Heart right ventricle (tissue), 16 donors: ENCODE results near the gene AQP6. TPM values are rescaled to one million over a fixed set of nuclear protein-coding genes. Genes with fewer than 3 reads are reported as not detected.

Source experiments
- ATAC-seq, 8 donors: fragments of 200-7000 bp; cut with Tn5 transposase; one replicate each; pipeline ENCODE4 v1.9.1; 2020; ENCODE audit warnings: mild to moderate bottlenecking in 8 of 8, moderate library complexity in 8 of 8, moderate number of reproducible peaks in 1 of 8
- DNase-seq, 2 donors: peaks; one replicate each; pipeline ENCODE4 v3.0.0-alpha.2; 2020
- H3K27ac ChIP-seq, 10 donors: fragments of 200-600 bp; sonication (generic) in 2 of 10; one replicate each; pipeline versions ENCODE4 v1.5.0 to v1.8.0; 2020 to 2022; ENCODE audit warnings: mild to moderate bottlenecking in 3 of 10
- H3K27me3 ChIP-seq, 7 donors: fragments of 200-600 bp; one replicate each; pipeline ENCODE4 v1.8.0; 2021 to 2022; ENCODE audit warnings: mild to moderate bottlenecking in 2 of 7
- H3K36me3 ChIP-seq, 9 donors: fragments of 200-600 bp; sonication (generic) in 1 of 9; one replicate each; pipeline versions ENCODE4 v1.5.0 to v1.8.0; 2020 to 2022; ENCODE audit warnings: mild to moderate bottlenecking in 2 of 9
- H3K4me1 ChIP-seq, 9 donors: fragments of 200-600 bp; sonication (generic) in 1 of 9; one replicate each; pipeline versions ENCODE4 v1.5.0 to v1.8.0; 2020 to 2022; ENCODE audit warnings: mild to moderate bottlenecking in 4 of 9
- H3K4me3 ChIP-seq, 10 donors: fragments of 200-600 bp; sonication (generic) in 2 of 10; one replicate each; pipeline versions ENCODE4 v1.5.0 to v1.8.0; 2020 to 2022; ENCODE audit warnings: mild to moderate bottlenecking in 7 of 10, moderate library complexity in 2 of 10
- H3K9me3 ChIP-seq, 11 donors: fragments of 200-600 bp in 10 of 11; sonication (generic) in 2 of 11; one replicate each; pipeline versions ENCODE4 v1.5.0 to v1.8.0; 2013 to 2022; ENCODE audit warnings: mild to moderate bottlenecking in 2 of 11, control low read depth in 1 of 11, moderate library complexity in 1 of 11
- WGBS, 2 donors: extraction: QIAGEN DNeasy Blood & Tissue Kit; methylation state at CpG; one replicate each; pipeline ENCODE4 v1.1.7; 2013; ENCODE audit warnings: inconsistent platforms in 1 of 2; 5-methylcytosine and 5-hydroxymethylcytosine counted together
- intact Hi-C, 10 donors: fragments of 100-400 bp; cut with DNase I; formaldehyde crosslinking; loops; one replicate each; pipeline versions ENCODE4 v1.11.1 to v1.14.2; 2022
- polyA plus RNA-seq, 2 donors: library from polyadenylated mRNA; stranded (reverse); fragments of 200-250 nt; gene quantifications; one replicate each; pipeline ENCODE4 v1.2.3, GENCODE V29; 2013
- total RNA-seq, 10 donors: library from RNA; stranded (reverse); fragmentation: NEBNext Ultra II Directional in 3 of 10; extraction: Animal tissue kit (Norgen Biotek cat#: 25700) in 3 of 10; gene quantifications; one replicate each; pipeline versions ENCODE4 v1.2.1 to v1.2.4, GENCODE V29; 2021 to 2023
- TF ChIP-seq, protein P1 (sequence below), 9 donors: fragments of 200-600 bp; sonication (generic) in 2 of 9; IDR thresholded peaks; one replicate each; pipeline versions ENCODE4 v1.5.0 to v1.8.0; 2021 to 2022; ENCODE audit warnings: antibody characterized with exemption in 9 of 9, mild to moderate bottlenecking in 5 of 9, moderate library complexity in 1 of 9
- donor health status: Arrhythmogenic right ventricular cardiomyopathy.
- donor health status: ischemic (EF 13 %, LVEDD 7.1; RV severe dilation, severe dysfunction).
- donor health status: healthy with polysubstance abuse.
- donor health status: DM: no; HTN: yes; CAD: no.
- donor health status: DM: no; HTN: no; CAD: no.
- donor health status: ischemic (EF 25% LVEDD 6.9; RV normal size, moderate dysfunction).
- donor health status: ischemic (EF 25% LVEDD 5.7; RV mildly dilated, moderate dysfunction).
- donor health status: healthy.
- donor health status: DM: yes; HTN: yes; CAD: no.
- donor health status: Ischemic cardiomyopathy.
- donor health status: ischemic (EF 35%, LVEDD 5.7; RV mildly dilated, moderate dysfunction).
- donor health status: nonischemic (EF 11% LVEDD 7.7; RV severe dilation, severe dysfunction).
- donor health status: DM: yes; HTN: yes; CAD: no.
- donor health status: PGD.
- donor health status: ischemic (EF 29% LVEDD 5.4; RV normal size, mild dysfunction).
- donor health status: nonischemic (EF 23%, LVEDD 6.1; RV moderate dilation, normal function).

AQP6 gene
- total and polyA plus RNA-seq, 12 donors: 0.06 to 0.15 TPM; not detected in 10

DNA sequence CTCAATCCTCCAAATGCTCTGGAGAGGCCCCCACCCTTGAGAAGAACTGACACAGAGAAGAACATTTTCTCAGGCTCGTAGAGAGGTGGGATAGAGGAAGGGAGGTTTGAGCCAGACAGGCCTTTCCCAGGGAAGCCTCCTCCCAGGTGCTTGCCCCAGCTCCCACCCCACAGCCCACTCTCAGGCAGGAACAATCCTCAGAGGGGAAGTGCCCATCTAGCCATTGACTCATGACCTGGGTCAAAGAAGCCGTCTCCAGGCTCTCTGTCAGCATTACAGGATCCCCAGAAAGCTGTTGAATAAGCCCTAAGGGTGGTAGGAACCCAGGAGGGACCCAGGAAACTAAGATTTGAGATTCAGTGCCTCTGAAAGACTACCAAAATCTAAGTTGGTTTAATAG, 3.8 kb downstream of the AQP6 start:
- Histone ChIP-seq H3K9me3 (no peaks in the 10 kb centered on the region), H3K27ac (no peak overlapping the region), H3K36me3 (no peaks in the 10 kb centered on the region), H3K4me3 (no peak overlapping the region), H3K4me1 (peaks cover 0 to 20% (median 5%) of the 10 kb centered on the region in 9 donors), H3K27me3 (peaks cover 0 to 23% (median 9%) of the 10 kb centered on the region in 7 donors)
- 86 to 93% methylated on average over 2 of the region's 2 CpGs for WGBS, 2 donors
- ATAC-seq (no peak), DNase-seq (no peak)
- intact Hi-C loops: no loop called here
- TF ChIP-seq, protein P1, sequence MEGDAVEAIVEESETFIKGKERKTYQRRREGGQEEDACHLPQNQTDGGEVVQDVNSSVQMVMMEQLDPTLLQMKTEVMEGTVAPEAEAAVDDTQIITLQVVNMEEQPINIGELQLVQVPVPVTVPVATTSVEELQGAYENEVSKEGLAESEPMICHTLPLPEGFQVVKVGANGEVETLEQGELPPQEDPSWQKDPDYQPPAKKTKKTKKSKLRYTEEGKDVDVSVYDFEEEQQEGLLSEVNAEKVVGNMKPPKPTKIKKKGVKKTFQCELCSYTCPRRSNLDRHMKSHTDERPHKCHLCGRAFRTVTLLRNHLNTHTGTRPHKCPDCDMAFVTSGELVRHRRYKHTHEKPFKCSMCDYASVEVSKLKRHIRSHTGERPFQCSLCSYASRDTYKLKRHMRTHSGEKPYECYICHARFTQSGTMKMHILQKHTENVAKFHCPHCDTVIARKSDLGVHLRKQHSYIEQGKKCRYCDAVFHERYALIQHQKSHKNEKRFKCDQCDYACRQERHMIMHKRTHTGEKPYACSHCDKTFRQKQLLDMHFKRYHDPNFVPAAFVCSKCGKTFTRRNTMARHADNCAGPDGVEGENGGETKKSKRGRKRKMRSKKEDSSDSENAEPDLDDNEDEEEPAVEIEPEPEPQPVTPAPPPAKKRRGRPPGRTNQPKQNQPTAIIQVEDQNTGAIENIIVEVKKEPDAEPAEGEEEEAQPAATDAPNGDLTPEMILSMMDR (IDR thresholded peaks at IDR 0.05): no peak

DNA sequence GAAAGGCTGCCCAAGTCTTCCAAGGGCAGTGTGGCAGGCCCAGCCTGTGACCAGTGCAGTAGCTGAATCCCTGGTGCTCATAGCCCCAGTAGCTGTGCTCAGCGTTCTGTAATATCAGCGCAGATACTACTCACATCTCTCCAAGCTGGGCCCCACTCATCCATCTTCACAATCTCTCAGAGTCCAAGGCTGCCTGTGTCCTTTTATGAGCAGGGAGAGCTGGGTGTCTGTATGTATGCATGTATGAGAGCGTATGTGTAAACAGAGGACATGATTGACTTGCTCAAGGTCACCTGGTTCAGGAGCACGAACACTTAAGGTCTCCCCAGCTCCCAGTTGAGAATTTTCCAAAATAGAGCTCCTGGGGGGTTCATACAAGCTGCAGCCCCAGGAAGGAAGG, 5.4 kb downstream of the AQP6 start:
- Histone ChIP-seq H3K27ac (no peak overlapping the region), H3K36me3 (no peaks in the 10 kb centered on the region), H3K27me3 (peaks cover 0 to 23% (median 9%) of the 10 kb centered on the region in 7 donors), H3K4me3 (no peak overlapping the region), H3K4me1 (peaks cover 0 to 25% (median 5%) of the 10 kb centered on the region in 9 donors), H3K9me3 (no peaks in the 10 kb centered on the region)
- TF ChIP-seq, protein P1 (IDR thresholded peaks at IDR 0.05): no peak
- ATAC-seq: no peak
- WGBS, 2 donors: 87 to 88% methylated on average over 4 of the region's 4 CpGs
- no peak for DNase-seq
- intact Hi-C loops: no loop called here

DNA sequence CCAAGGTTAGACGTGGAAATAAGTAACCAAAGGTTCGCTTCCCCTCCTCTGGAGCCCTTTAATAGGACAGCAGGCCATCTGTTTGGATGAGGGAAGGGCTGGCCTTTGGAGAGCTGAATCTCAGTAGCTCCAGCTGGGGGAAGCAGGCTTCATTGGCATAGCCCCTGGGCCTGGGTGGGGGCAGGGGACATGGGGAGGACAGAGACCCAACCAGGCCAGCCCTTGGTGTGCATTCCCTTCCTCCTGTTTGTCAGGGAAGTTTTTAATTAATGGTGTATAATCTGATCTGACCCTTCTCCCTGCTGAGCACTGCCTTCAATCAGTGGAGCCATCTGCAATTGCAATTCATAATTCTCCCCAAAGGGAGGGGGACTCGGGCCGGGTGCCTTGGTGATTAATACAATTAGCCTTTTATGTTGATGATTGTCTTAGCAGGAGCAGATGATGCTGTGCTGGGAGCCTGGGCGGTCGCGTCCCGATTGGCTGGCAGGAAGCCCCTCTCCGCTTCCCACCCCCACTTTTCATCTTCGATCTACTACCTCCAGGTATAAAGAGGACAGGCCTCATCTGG, 6.4 kb downstream of the AQP6 start:
- no peaks in the 10 kb centered on the region for H3K36me3 ChIP-seq
- H3K9me3 ChIP-seq: no peaks in the 10 kb centered on the region
- ATAC-seq (no peak), DNase-seq (no peak)
- intact Hi-C loops: no loop called here
- no peak overlapping the region for H3K27ac ChIP-seq
- 73 to 77% methylated on average over 10 of the region's 10 CpGs for WGBS, 2 donors
- peaks cover 0 to 20% (median 4%) of the 10 kb centered on the region in 7 donors for H3K27me3 ChIP-seq
- H3K4me3 ChIP-seq: no peak overlapping the region
- TF ChIP-seq, protein P1 (IDR thresholded peaks at IDR 0.05): no peak
- H3K4me1 ChIP-seq: peaks cover 0 to 35% (median 13%) of the 10 kb centered on the region in 9 donors

DNA sequence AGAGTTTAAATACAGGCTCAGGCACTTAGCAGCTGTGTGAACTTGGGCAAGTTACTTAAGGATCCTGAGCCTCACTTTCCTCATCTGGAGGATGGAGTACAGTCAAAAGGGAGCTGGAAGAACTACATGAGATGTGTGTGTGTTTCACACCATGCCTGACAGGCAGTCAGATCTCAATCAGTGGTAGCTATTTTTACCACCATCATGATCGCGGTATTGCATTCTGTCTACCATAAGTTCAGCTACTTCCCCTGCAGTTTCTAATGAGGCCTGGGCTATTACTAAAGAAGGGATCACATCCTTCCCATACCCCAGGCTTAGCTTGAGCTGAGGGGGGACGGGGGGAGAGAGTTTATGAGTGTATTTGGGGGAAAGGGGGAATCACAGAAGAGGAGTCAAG, 7.0 kb downstream of the AQP6 start:
- Histone ChIP-seq H3K4me1 (peaks cover 0 to 36% (median 14%) of the 10 kb centered on the region in 9 donors), H3K36me3 (no peaks in the 10 kb centered on the region), H3K27ac (no peak overlapping the region), H3K9me3 (no peaks in the 10 kb centered on the region), H3K27me3 (peaks cover 0 to 14% (median 0%) of the 10 kb centered on the region in 7 donors), H3K4me3 (no peak overlapping the region)
- TF ChIP-seq, protein P1 (IDR thresholded peaks at IDR 0.05): no peak
- ATAC-seq: no peak
- DNase-seq: no peak
- intact Hi-C loops: no loop called here
- 87% methylated on average over 3 of the region's 3 CpGs for WGBS, 2 donors
